Smooth muscle cell (in vitro differentiated cells): Measurements from ENCODE around the gene ZCCHC2. TPM values are rescaled to one million over a fixed set of nuclear protein-coding genes. Genes with fewer than 3 reads are reported as not detected.
A peak's percentile ranks its signal among the peaks of the same experiment; 100 is the strongest.

Experiments used
- DNase-seq: peaks from one replicate; lab custom pipeline; 2025; ENCODE audit not compliant: unreplicated experiment; lab: John Stamatoyannopoulos, UW
- H2AFZ ChIP-seq: fragments of 200-600 bp; sonication (generic); 2 replicates; pipeline ENCODE4 v1.6.0; 2016; ENCODE audit warnings: antibody characterized with exemption, low read depth, mild to moderate bottlenecking
- H3F3A ChIP-seq: fragments of 200-600 bp; sonication (generic); 2 replicates; pipeline ENCODE4 v1.6.0; 2017; ENCODE audit warnings: antibody characterized with exemption, low read depth
- H3K27ac ChIP-seq: fragments of 200-600 bp; sonication (generic); 2 replicates; pipeline ENCODE4 v1.5.1; 2016; ENCODE audit warnings: low read depth, mild to moderate bottlenecking
- H3K27me3 ChIP-seq: fragments of 200-600 bp; sonication (generic); 2 replicates; pipeline ENCODE4 v1.6.1; 2016; ENCODE audit warnings: low read depth, mild to moderate bottlenecking
- H3K36me3 ChIP-seq: fragments of 200-600 bp; sonication (generic); 2 replicates; pipeline ENCODE4 v1.5.1; 2016; ENCODE audit warnings: low read depth
- H3K4me1 ChIP-seq: fragments of 200-600 bp; sonication (generic); 2 replicates; pipeline ENCODE4 v1.5.1; 2016; ENCODE audit warnings: low read depth
- H3K4me2 ChIP-seq: fragments of 200-600 bp; sonication (generic); 2 replicates; pipeline ENCODE4 v1.6.0; 2016; ENCODE audit warnings: mild to moderate bottlenecking
- H3K4me3 ChIP-seq: fragments of 200-600 bp; sonication (generic); 2 replicates; pipeline ENCODE4 v1.5.1; 2016; ENCODE audit warnings: mild to moderate bottlenecking
- H3K79me2 ChIP-seq: fragments of 200-600 bp; sonication (generic); 2 replicates; pipeline ENCODE4 v1.6.0; 2016; ENCODE audit warnings: low read depth, mild to moderate bottlenecking
- H3K9ac ChIP-seq: fragments of 200-600 bp; sonication (generic); 2 replicates; pipeline ENCODE4 v1.6.0; 2016; ENCODE audit warnings: low read depth
- H3K9me3 ChIP-seq: fragments of 200-600 bp; sonication (generic); replicated peaks from 2 replicates; pipeline ENCODE4 v1.5.1; 2016; ENCODE audit warnings: low read depth
- H4K20me1 ChIP-seq: fragments of 200-600 bp; sonication (generic); 2 replicates; pipeline ENCODE4 v1.6.0; 2016; ENCODE audit warnings: low read depth
- CTCF ChIP-seq: fragments of 200-600 bp; sonication (generic); IDR thresholded peaks from 2 replicates; pipeline ENCODE4 v1.5.1; 2017; ENCODE audit warnings: borderline replicate concordance, mild to moderate bottlenecking, antibody characterized with exemption; ENCODE audit not compliant: insufficient read depth, poor library complexity, severe bottlenecking
- WGBS: methylation state at CpG from one replicate; pipeline ENCODE4 v1.1.7; 2016; ENCODE audit warnings: low lambda C conversion rate; 5-methylcytosine and 5-hydroxymethylcytosine counted together
- polyA plus RNA-seq: library from polyadenylated mRNA; unstranded; fragments of >200 nt; fragmentation: Nextera tagmentation; extraction: Ambion mirVana; gene quantifications from 2 replicates; pipeline ENCODE4 v1.2.1, GENCODE V29; 2016
- total RNA-seq: library from RNA; depleted of rRNA; stranded (reverse); fragments of >200 nt; gene quantifications from 2 replicates; pipeline ENCODE4 v1.2.3, GENCODE V29; 2014

Gene ZCCHC2
- total and polyA plus RNA-seq, 2 experiments from 2014 or later = 0.74 to 8.1 TPM

GRCh38 chr18:62500174-62500573, 22.7 kb upstream of the ZCCHC2 start:
- Histone ChIP-seq H2AFZ (no peak overlapping the region), H3F3A (no peaks in the 10 kb centered on the region), H3K9ac (no peak overlapping the region), H4K20me1 (no peaks in the 10 kb centered on the region), H3K9me3 (no peaks in the 10 kb centered on the region), H3K4me3 (no peak overlapping the region), H3K79me2 (no peaks in the 10 kb centered on the region), H3K36me3 (no peaks in the 10 kb centered on the region), H3K4me2 (no peak overlapping the region), H3K27ac (no peak overlapping the region), H3K4me1 (no peaks in the 10 kb centered on the region), H3K27me3 (no peaks in the 10 kb centered on the region)
- WGBS = 100% methylated on average over 1 of the region's 1 CpG
- TF ChIP-seq CTCF = no peak
- DNase-seq = no peak

- no peak for TF ChIP-seq CTCF
Observed at GRCh38 chr18:62500966-62501591, 21.7 kb upstream of the ZCCHC2 start.

DNA sequence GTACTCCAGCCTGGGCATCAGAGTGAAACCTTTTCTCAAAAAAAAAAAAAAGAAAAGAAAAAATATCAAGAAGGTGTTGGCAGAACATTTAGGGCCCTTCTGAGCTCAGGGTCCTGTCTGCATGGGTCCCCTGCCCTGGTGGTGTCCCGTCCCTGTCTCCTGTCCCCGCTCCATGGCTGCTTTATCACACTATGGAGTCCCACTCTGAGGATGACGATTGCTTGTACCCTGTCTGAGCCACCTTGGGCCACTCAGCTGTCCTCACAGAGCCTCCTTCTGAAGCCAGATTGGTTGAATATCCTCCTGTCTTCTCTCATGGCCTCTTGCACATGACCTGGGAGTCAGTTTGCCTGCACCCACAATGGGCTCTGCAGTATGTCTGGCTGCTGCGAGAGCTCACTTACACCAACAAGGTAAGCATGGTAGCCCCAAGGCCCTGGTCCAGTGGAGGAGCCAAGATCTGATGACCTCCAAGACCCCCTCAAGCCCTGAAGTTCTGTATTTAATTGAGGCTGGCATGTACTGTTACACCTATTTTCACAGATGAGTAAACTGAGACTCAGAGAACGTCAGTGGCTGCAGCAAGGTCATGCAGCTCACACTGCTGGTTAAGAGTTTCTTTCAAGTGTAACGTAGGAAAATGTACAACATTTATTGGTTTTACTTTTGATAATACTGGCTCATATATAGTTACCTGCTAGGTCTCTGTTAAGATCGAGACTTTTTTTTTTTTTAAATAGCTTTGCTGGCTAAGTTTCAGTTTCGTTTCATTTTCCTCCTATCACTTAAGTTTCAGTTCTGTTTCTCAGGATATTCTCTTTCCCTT, 16.9 kb upstream of the ZCCHC2 start:
- Histone ChIP-seq H3K79me2 (no peaks in the 10 kb centered on the region), H3K27me3 (no peaks in the 10 kb centered on the region), H3K9ac (no peak overlapping the region), H3F3A (no peaks in the 10 kb centered on the region), H2AFZ (no peak overlapping the region), H3K36me3 (no peaks in the 10 kb centered on the region), H4K20me1 (no peaks in the 10 kb centered on the region), H3K4me3 (peak overlapping the region; percentile 3), H3K27ac (no peak overlapping the region), H3K4me1 (no peaks in the 10 kb centered on the region), H3K4me2 (no peak overlapping the region), H3K9me3 (no peaks in the 10 kb centered on the region)
- no peak for TF ChIP-seq CTCF
- DNase-seq = no peak
- WGBS = 92% methylated on average over 8 of the region's 8 CpGs

More at GRCh38 chr18:62500966-62501591, 21.7 kb upstream of the ZCCHC2 start:
- no peaks in the 10 kb centered on the region for H3F3A ChIP-seq
- no peak overlapping the region for H3K9ac ChIP-seq
- H3K9me3 ChIP-seq = no peaks in the 10 kb centered on the region
- H4K20me1 ChIP-seq = no peaks in the 10 kb centered on the region
- H3K27me3 ChIP-seq = no peaks in the 10 kb centered on the region
- DNase-seq = no peak
- no peaks in the 10 kb centered on the region for H3K4me1 ChIP-seq
- no peak overlapping the region for H3K4me2 ChIP-seq
- no peaks in the 10 kb centered on the region for H3K79me2 ChIP-seq
- H2AFZ ChIP-seq = no peak overlapping the region
- H3K27ac ChIP-seq = no peak overlapping the region
- H3K4me3 ChIP-seq = no peak overlapping the region
- no peaks in the 10 kb centered on the region for H3K36me3 ChIP-seq
